Measurements from ENCODE around the gene SBSN. TPM values are rescaled to one million over a fixed set of nuclear protein-coding genes. Genes with fewer than 3 reads are reported as not detected.

Gene SBSN
- total and polyA plus RNA-seq, 9 donors: not detected

GRCh38 chr19:35522745-35523327 is 5.3 kb downstream of the SBSN start:
- DNase-seq: no peak
- TF ChIP-seq EP300 (IDR thresholded peaks at IDR 0.05) (no peak), CTCF (IDR thresholded peaks at IDR 0.05) (no peak), POLR2A (IDR thresholded peaks at IDR 0.05) (no peak)
- no peaks in the 10 kb centered on the region for H3K9me3 ChIP-seq
- no peak overlapping the region for H3K4me3 ChIP-seq
- intact Hi-C loops (cut with DNase I): no loop called here
- no peaks in the 10 kb centered on the region for H3K36me3 ChIP-seq
- H3K27ac ChIP-seq: no peak overlapping the region
- 79 to 82% (median 81%) methylated on average over 12 of the region's 12 CpGs for WGBS, 3 donors
- no peaks in the 10 kb centered on the region for H3K4me1 ChIP-seq (ENCODE audit: insufficient read depth)
- H3K27me3 ChIP-seq: no peaks in the 10 kb centered on the region

- H3K9me3 ChIP-seq: no peaks in the 10 kb centered on the region
- DNase-seq: no peak
- no peaks in the 10 kb centered on the region for H3K4me1 ChIP-seq (ENCODE audit: insufficient read depth)
- H3K4me3 ChIP-seq: no peak overlapping the region
- intact Hi-C loops (cut with DNase I): no loop called here
- no peaks in the 10 kb centered on the region for H3K36me3 ChIP-seq
- 57 to 62% (median 61%) methylated on average over 16 of the region's 16 CpGs for WGBS, 3 donors
- H3K27me3 ChIP-seq: no peaks in the 10 kb centered on the region
- H3K27ac ChIP-seq: no peak overlapping the region
- TF ChIP-seq CTCF (IDR thresholded peaks at IDR 0.05): no peak
Observed at GRCh38 chr19:35521124-35521743, 6.9 kb downstream of the SBSN start.

- peaks cover 1% of the 10 kb centered on the region for H3K4me1 ChIP-seq (ENCODE audit: insufficient read depth)
- intact Hi-C loops (cut with DNase I): no loop called here
- no peaks in the 10 kb centered on the region for H3K27me3 ChIP-seq
- no peak overlapping the region for H3K27ac ChIP-seq
- DNase-seq: no peak
- no peak overlapping the region for H3K4me3 ChIP-seq
- H3K36me3 ChIP-seq: no peaks in the 10 kb centered on the region
- TF ChIP-seq POLR2A (IDR thresholded peaks at IDR 0.05): no peak
- no peak for TF ChIP-seq EP300 (IDR thresholded peaks at IDR 0.05)
- no peak for TF ChIP-seq CTCF (IDR thresholded peaks at IDR 0.05)
- WGBS, 3 donors: 46 to 55% (median 54%) methylated on average over 7 of the region's 7 CpGs
- H3K9me3 ChIP-seq: no peaks in the 10 kb centered on the region
Observed at GRCh38 chr19:35519291-35519690, 8.8 kb downstream of the SBSN start.

- Histone ChIP-seq H3K27ac (no peak overlapping the region), H3K9me3 (no peaks in the 10 kb centered on the region), H3K27me3 (no peaks in the 10 kb centered on the region), H3K4me3 (no peak overlapping the region), H3K36me3 (no peaks in the 10 kb centered on the region), H3K4me1 (ENCODE audit: insufficient read depth) (peaks cover 3% of the 10 kb centered on the region)
- intact Hi-C loops (cut with DNase I): no loop called here
- WGBS, 3 donors: 38 to 52% (median 43%) methylated on average over 6 of the region's 6 CpGs
- DNase-seq: no peak
- TF ChIP-seq POLR2A (IDR thresholded peaks at IDR 0.05) (no peak), EP300 (IDR thresholded peaks at IDR 0.05) (no peak), CTCF (IDR thresholded peaks at IDR 0.05) (no peak)
Observed at GRCh38 chr19:35518313-35518712, 9.8 kb downstream of the SBSN start.

Measured in ovary (tissue), 9 donors.